ENCODE data around the gene PIK3R2. TPM values are rescaled to one million over a fixed set of nuclear protein-coding genes. Genes with fewer than 3 reads are reported as not detected.

PIK3R2 gene
- total and polyA plus RNA-seq, 2 of the 4 experiments (the other 2 are of a cell fraction): 12.2 to 25.1 TPM

DNA sequence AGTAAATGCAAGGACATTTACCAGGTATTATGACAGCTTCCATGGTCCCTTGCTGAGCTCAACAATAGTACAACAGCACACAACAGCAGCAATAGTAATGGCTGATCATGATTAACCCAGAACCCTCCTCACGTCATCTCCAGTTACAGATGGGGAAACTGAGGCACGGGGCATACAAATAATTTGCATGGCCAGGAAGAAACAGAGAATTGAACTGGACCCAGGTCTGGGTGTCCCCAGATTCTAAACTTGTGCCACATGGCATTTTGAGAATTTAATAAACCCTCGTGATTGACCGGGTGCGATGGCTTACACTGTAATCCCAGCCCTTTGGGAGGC lies 48.2 kb upstream of the PIK3R2 start:
- Histone ChIP-seq H3K23ac (ENCODE audit: low read depth, low read length) (no peak overlapping the region), H4K91ac (ENCODE audit: insufficient read depth, low read depth, low read length) (0 out of 2 replicates have a peak overlapping the region, but pooled peaks have one; percentile 24), H3K9ac (ENCODE audit: low read depth, low read length) (0 out of 2 replicates have a peak overlapping the region, but pooled peaks have one; percentile 36), H2BK5ac (ENCODE audit: low read depth, low read length, poor library complexity, severe bottlenecking) (no peak overlapping the region), H2BK20ac (ENCODE audit: low read depth, low read length) (no peak overlapping the region), H3K9me3 (ENCODE audit: control insufficient read depth, insufficient read depth, low read length) (no peaks in the 10 kb centered on the region), H4K8ac (ENCODE audit: low read depth in 2 of 2, low read length in 2 of 2) (peak overlapping the region; percentile 86 to 94; a peak in 2 of 4 replicates), H2BK15ac (ENCODE audit: low read depth, low read length) (no peak overlapping the region), H3K4ac (ENCODE audit: low read depth, low read length) (peak overlapping the region; percentile 61; the same call in 1 of the 2 replicates), H4K20me1 (ENCODE audit: insufficient read depth, low read length) (no peaks in the 10 kb centered on the region), H3K56ac (ENCODE audit: extremely low read depth, insufficient read depth, low read length) (no peak overlapping the region), H3K36me3 (ENCODE audit: control insufficient read depth, insufficient read depth, low read length) (no peaks in the 10 kb centered on the region), H2AK9ac (replicated peaks; ENCODE audit: low read depth, low read length, poor library complexity) (no peak overlapping the region), H2AFZ (replicated peaks; ENCODE audit: low read length, poor library complexity) (peak overlapping the region; percentile 92), H2AK5ac (ENCODE audit: low read depth, low read length) (no peak overlapping the region; the same call in 1 of the 2 replicates), H3K4me2 (ENCODE audit: low read depth, low read length) (peak overlapping the region; percentile 86), H3K27me3 (ENCODE audit: control insufficient read depth, insufficient read depth, low read length) (peaks cover under 1% of the 10 kb centered on the region; the same call in 1 of the 2 replicates), H3K18ac (ENCODE audit: low read depth, low read length) (no peak overlapping the region), H4K5ac (ENCODE audit: low read depth, low read length) (peak overlapping the region; percentile 31), H3K27ac (ENCODE audit: insufficient read depth, low read length) (no peak overlapping the region; the same call in 1 of the 2 replicates), H3K4me1 (ENCODE audit: control insufficient read depth, insufficient read depth, low read length) (peaks cover 6% of the 10 kb centered on the region), H3K79me1 (ENCODE audit: low read depth in 1 of 2, low read length in 2 of 2) (no peaks in the 10 kb centered on the region), H2BK120ac (ENCODE audit: low read depth, low read length) (no peak overlapping the region), H3K14ac (replicated peaks; ENCODE audit: low read depth, low read length) (no peak overlapping the region), H3K9me1 (ENCODE audit: insufficient read depth, low read length) (0 out of 2 replicates have a peak, but pooled peaks cover 3% of the 10 kb centered on the region), H3K4me3 (ENCODE audit: insufficient read depth, low read depth, low read length) (peak overlapping the region; percentile 37)
- dilution Hi-C loops (cut with HindIII; ENCODE audit: low sequenced_read_pairs, unreplicated experiment) (no loop called here), intact Hi-C loops (cut with micrococcal nuclease) (no loop called here), in situ Hi-C loops (cut with MboI; ENCODE audit: low sequenced_read_pairs) (no loop called here)
- ChIA-PET CTCF (interaction anchor here (0.6 to 1.3 kb wide), 2 partner anchors 9 to 175 kb away, joined by 3 to 4 read pairs; no protein-coding TSS in a partner anchor), POLR2A (ENCODE audit: unreplicated experiment) (no interaction called here)
- no TSS peak for BruUV-seq (replicated peaks)
- DNase-seq (no peak), ATAC-seq (ENCODE audit: low read depth) (no peak)
- WGBS, 2 experiments (ENCODE audit: extremely low coverage in 2 of 2, insufficient read length in 1 of 2): 60% methylated on average over 2 of the region's 5 CpGs; no CpG with 5 or more reads in 1 of the 2 experiments
- TF ChIP-seq RFX5 (IDR thresholded peaks at IDR 0.05; ENCODE audit: low read depth, low read length): no peak
- TF ChIP-seq NFE2L2 (IDR thresholded peaks at IDR 0.05; ENCODE audit: low read depth, low read length): no peak
- TF ChIP-seq FOS (IDR thresholded peaks at IDR 0.05; ENCODE audit: low read depth, low read length): no peak
- TF ChIP-seq MAZ (IDR thresholded peaks at IDR 0.05; ENCODE audit: borderline replicate concordance, low read depth, low read length): no peak
- TF ChIP-seq CEBPB (IDR thresholded peaks at IDR 0.05; ENCODE audit: low read depth, low read length): no peak
- no peak for TF ChIP-seq MXI1 (IDR thresholded peaks at IDR 0.05; ENCODE audit: borderline replicate concordance, low read depth, low read length)
- no peak for TF ChIP-seq SMC3 (IDR thresholded peaks at IDR 0.05; ENCODE audit: low read depth, low read length)
- TF ChIP-seq POLR2A (IDR thresholded peaks at IDR 0.05; ENCODE audit: low read depth, low read length): no peak
- TF ChIP-seq RAD21 (IDR thresholded peaks at IDR 0.05; ENCODE audit: low read length): no peak
- no peak for TF ChIP-seq MAFK (IDR thresholded peaks at IDR 0.05; ENCODE audit: low read depth, low read length)
- TF ChIP-seq, protein P1, sequence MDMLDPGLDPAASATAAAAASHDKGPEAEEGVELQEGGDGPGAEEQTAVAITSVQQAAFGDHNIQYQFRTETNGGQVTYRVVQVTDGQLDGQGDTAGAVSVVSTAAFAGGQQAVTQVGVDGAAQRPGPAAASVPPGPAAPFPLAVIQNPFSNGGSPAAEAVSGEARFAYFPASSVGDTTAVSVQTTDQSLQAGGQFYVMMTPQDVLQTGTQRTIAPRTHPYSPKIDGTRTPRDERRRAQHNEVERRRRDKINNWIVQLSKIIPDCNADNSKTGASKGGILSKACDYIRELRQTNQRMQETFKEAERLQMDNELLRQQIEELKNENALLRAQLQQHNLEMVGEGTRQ (IDR thresholded peaks at IDR 0.05; ENCODE audit: low read depth, low read length): no peak
- TF ChIP-seq, protein P2, sequence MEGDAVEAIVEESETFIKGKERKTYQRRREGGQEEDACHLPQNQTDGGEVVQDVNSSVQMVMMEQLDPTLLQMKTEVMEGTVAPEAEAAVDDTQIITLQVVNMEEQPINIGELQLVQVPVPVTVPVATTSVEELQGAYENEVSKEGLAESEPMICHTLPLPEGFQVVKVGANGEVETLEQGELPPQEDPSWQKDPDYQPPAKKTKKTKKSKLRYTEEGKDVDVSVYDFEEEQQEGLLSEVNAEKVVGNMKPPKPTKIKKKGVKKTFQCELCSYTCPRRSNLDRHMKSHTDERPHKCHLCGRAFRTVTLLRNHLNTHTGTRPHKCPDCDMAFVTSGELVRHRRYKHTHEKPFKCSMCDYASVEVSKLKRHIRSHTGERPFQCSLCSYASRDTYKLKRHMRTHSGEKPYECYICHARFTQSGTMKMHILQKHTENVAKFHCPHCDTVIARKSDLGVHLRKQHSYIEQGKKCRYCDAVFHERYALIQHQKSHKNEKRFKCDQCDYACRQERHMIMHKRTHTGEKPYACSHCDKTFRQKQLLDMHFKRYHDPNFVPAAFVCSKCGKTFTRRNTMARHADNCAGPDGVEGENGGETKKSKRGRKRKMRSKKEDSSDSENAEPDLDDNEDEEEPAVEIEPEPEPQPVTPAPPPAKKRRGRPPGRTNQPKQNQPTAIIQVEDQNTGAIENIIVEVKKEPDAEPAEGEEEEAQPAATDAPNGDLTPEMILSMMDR (conservative IDR thresholded peaks at IDR 0.05; ENCODE audit: low read depth, low read length): no peak
- no peak for TF ChIP-seq BHLHE40 (IDR thresholded peaks at IDR 0.05; ENCODE audit: low read depth, low read length)
- no peak for TF ChIP-seq RCOR1 (IDR thresholded peaks at IDR 0.05; ENCODE audit: insufficient replicate concordance, low read length)
- TF ChIP-seq, protein P3, sequence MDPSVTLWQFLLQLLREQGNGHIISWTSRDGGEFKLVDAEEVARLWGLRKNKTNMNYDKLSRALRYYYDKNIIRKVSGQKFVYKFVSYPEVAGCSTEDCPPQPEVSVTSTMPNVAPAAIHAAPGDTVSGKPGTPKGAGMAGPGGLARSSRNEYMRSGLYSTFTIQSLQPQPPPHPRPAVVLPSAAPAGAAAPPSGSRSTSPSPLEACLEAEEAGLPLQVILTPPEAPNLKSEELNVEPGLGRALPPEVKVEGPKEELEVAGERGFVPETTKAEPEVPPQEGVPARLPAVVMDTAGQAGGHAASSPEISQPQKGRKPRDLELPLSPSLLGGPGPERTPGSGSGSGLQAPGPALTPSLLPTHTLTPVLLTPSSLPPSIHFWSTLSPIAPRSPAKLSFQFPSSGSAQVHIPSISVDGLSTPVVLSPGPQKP (IDR thresholded peaks at IDR 0.05; ENCODE audit: borderline replicate concordance, low read depth, low read length): no peak
- no peak for TF ChIP-seq CHD1 (IDR thresholded peaks at IDR 0.05; ENCODE audit: low read depth, low read length)
